ENCODE data around the gene TIGIT. TPM values are rescaled to one million over a fixed set of nuclear protein-coding genes. Genes with fewer than 3 reads are reported as not detected.

Gene TIGIT
- total and polyA plus RNA-seq, 8 donors = 0.25 to 1.2 (median 0.50) TPM; not detected in 2

DNA sequence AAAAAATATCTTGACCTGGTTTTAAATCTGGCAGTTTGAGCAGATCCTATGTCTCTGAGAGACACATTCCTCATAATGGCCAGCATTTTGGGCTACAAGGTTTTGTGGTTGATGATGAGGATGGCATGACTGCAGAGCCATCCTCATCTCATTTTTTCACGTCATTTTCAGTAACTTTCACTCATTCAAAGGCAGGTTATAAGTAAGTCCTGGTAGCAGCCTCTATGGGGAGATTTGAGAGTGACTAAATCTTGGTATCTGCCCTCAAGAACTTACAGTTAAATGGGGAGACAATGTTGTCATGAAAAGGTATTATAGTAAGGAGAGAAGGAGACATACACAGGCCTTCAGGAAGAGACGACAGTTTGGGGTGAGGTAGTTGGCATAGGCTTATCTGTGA, 14.5 kb downstream of the TIGIT start:
- DNase-seq = no peak
- Histone ChIP-seq H3K9me3 (no peaks in the 10 kb centered on the region), H3K36me3 (no peaks in the 10 kb centered on the region), H3K4me3 (no peak overlapping the region), H3K27me3 (no peaks in the 10 kb centered on the region), H3K4me1 (no peaks in the 10 kb centered on the region), H3K27ac (no peak overlapping the region)
- WGBS, 5 donors = 67 to 76% (median 74%) methylated on average over 2 of the region's 2 CpGs
- intact Hi-C loops (cut with DNase I; ENCODE audit: low total_unique reads) = no loop called here
- TF ChIP-seq POLR2A (IDR thresholded peaks at IDR 0.05) = no peak

- H3K9me3 ChIP-seq = no peaks in the 10 kb centered on the region
Observed at GRCh38 chr3:114308830-114309229, 15.0 kb downstream of the TIGIT start.

GRCh38 chr3:114310695-114311094, 16.9 kb downstream of the TIGIT start:
- whole genome bisulfite sequencing, 5 donors = 64 to 74% (median 67%) methylated on average over 2 of the region's 2 CpGs
- H3K4me3 ChIP-seq = no peak overlapping the region
- H3K9me3 ChIP-seq = no peaks in the 10 kb centered on the region
- no peaks in the 10 kb centered on the region for H3K27me3 ChIP-seq
- intact Hi-C loops (cut with DNase I; ENCODE audit: low total_unique reads) = no loop called here
- peaks cover 0 to 4% (median 0%) of the 10 kb centered on the region in 4 donors for H3K36me3 ChIP-seq
- no peaks in the 10 kb centered on the region for H3K4me1 ChIP-seq
- no peak for DNase-seq
- TF ChIP-seq POLR2AphosphoS5 (IDR thresholded peaks at IDR 0.05) (no peak), POLR2A (IDR thresholded peaks at IDR 0.05) (no peak), EP300 (IDR thresholded peaks at IDR 0.05) (no peak), CTCF (IDR thresholded peaks at IDR 0.05) (no peak)
- no peak overlapping the region for H3K27ac ChIP-seq

More at GRCh38 chr3:114308830-114309229, 15.0 kb downstream of the TIGIT start:
- Histone ChIP-seq H3K4me1 (no peaks in the 10 kb centered on the region), H3K27ac (no peak overlapping the region), H3K27me3 (no peaks in the 10 kb centered on the region), H3K36me3 (no peaks in the 10 kb centered on the region), H3K4me3 (no peak overlapping the region)
- intact Hi-C loops (cut with DNase I; ENCODE audit: low total_unique reads) = no loop called here
- TF ChIP-seq POLR2A (IDR thresholded peaks at IDR 0.05) = no peak
- no peak for TF ChIP-seq POLR2AphosphoS5 (IDR thresholded peaks at IDR 0.05)
- no peak for TF ChIP-seq EP300 (IDR thresholded peaks at IDR 0.05)
- TF ChIP-seq CTCF (IDR thresholded peaks at IDR 0.05) = no peak
- DNase-seq = no peak
- WGBS, 5 donors = 64 to 77% (median 72%) methylated on average over 5 of the region's 5 CpGs

GRCh38 chr3:114313426-114313825, 19.6 kb downstream of the TIGIT start:
- TF ChIP-seq CTCF (IDR thresholded peaks at IDR 0.05) = no peak
- TF ChIP-seq POLR2AphosphoS5 (IDR thresholded peaks at IDR 0.05) = no peak
- TF ChIP-seq EP300 (IDR thresholded peaks at IDR 0.05) = no peak
- no peak for TF ChIP-seq POLR2A (IDR thresholded peaks at IDR 0.05)
- no peak for DNase-seq
- WGBS, 5 donors = 85 to 94% (median 90%) methylated on average over 2 of the region's 2 CpGs
- Histone ChIP-seq H3K36me3 (peaks cover 0 to 5% (median 2%) of the 10 kb centered on the region in 4 donors), H3K27me3 (no peaks in the 10 kb centered on the region), H3K4me3 (no peak overlapping the region), H3K27ac (no peak overlapping the region), H3K4me1 (no peaks in the 10 kb centered on the region), H3K9me3 (no peaks in the 10 kb centered on the region)
- intact Hi-C loops (cut with DNase I; ENCODE audit: low total_unique reads) = no loop called here

DNA sequence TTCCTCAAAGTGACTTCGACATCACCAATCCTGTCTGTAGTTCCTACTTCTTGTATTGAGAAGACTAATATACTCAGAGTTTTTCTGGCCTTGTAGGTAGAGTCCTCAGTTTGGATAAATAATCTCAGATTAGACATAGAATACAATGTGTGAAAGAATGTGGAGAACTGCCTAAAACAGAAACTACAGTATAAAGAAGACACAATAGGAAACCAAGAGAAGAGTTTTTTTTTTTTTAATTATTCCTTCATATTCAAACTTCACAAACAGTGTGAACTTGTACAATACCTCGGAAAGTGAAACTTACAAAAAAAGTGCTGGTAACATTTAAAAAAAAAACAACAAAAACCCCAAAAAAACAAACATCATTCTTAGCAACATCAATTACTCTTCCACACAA, 20.5 kb downstream of the TIGIT start:
- Histone ChIP-seq H3K27me3 (no peaks in the 10 kb centered on the region), H3K4me3 (no peak overlapping the region), H3K9me3 (no peaks in the 10 kb centered on the region), H3K27ac (no peak overlapping the region), H3K4me1 (no peaks in the 10 kb centered on the region), H3K36me3 (peaks cover 0 to 5% (median 2%) of the 10 kb centered on the region in 4 donors)
- WGBS, 5 donors = 87 to 94% (median 90%) methylated on average over 2 of the region's 2 CpGs
- no peak for TF ChIP-seq CTCF (IDR thresholded peaks at IDR 0.05)
- no peak for TF ChIP-seq POLR2A (IDR thresholded peaks at IDR 0.05)
- intact Hi-C loops (cut with DNase I; ENCODE audit: low total_unique reads) = no loop called here
- DNase-seq = no peak
